Inflammatory macrophage treated with lipopolysaccharide for 4 hours (primary cell): ENCODE measurements around the gene ZNF45.
"Not testable (repeated sequence)": the region's sequence is repeated elsewhere in the genome, so short reads cannot be mapped to it uniquely, and the experiment has no call there.

Experiments used
- DNase-seq: peaks from one replicate; pipeline ENCODE4 v3.0.0-alpha.2; 2020

ZNF45 gene

GRCh38 chr19:43910884-43911283 lies 24.2 kb downstream of the ZNF45 start:
- no peak for DNase-seq

GRCh38 chr19:43908659-43909058 lies 26.4 kb downstream of the ZNF45 start:
- no peak for DNase-seq

- no peak for DNase-seq
These were observed 28.3 kb downstream of the ZNF45 start for GRCh38 chr19:43906774-43907173.

GRCh38 chr19:43905897-43906296 lies 29.2 kb downstream of the ZNF45 start:
- DNase-seq: no peak

GRCh38 chr19:43902399-43902798 lies 32.7 kb downstream of the ZNF45 start:
- no peak for DNase-seq

- DNase-seq: peak; percentile 74
These were observed 33.4 kb downstream of the ZNF45 start for GRCh38 chr19:43901395-43902390.

GRCh38 chr19:43895727-43896308 lies 39.3 kb downstream of the ZNF45 start:
- no peak for DNase-seq

GRCh38 chr19:43883864-43884263 lies 51.2 kb downstream of the ZNF45 start, which contains the start of gene ZNF404:
Gene ZNF404, minus strand, starts transcription at chr19:43883964.
- no peak for DNase-seq

GRCh38 chr19:43880483-43880882 lies 54.6 kb downstream of the ZNF45 start:
- no peak for DNase-seq

- no peak for DNase-seq
These were observed 62.3 kb downstream of the ZNF45 start for GRCh38 chr19:43872547-43873336.

- DNase-seq: not testable (repeated sequence)
These were observed 68.2 kb downstream of the ZNF45 start for GRCh38 chr19:43866923-43867322.
